Measurements from ENCODE around the gene GABRG3. TPM values are rescaled to one million over a fixed set of nuclear protein-coding genes. Genes with fewer than 3 reads are reported as not detected.

Gene GABRG3
- total RNA-seq, 1 experiment from 2014 or later = not detected

DNA sequence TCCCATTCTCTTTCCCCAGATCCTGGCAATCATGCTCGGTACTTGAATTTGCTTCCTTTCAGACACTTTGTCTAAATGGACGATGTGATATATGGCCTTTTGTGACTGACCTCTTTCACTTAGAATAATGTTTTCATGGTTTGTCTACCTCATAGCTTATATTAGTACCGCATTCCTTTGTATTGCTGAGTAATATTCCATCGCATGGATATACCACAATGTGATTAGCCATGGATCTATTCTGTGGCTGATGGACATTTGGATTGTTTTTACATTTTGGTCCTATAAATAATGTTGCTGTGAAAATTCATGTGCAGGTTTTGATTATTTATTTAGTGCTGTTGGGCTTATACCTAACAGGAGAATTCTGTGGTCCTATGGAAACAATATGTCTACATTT, 458.6 kb downstream of the GABRG3 start:
- Histone ChIP-seq H2AFZ (ENCODE audit: low read depth, low read length, poor library complexity, severe bottlenecking) (no peak overlapping the region), H3K9ac (ENCODE audit: low read length) (no peak overlapping the region), H3K27ac (ENCODE audit: low read depth, low read length) (no peak overlapping the region), H3K9me2 (ENCODE audit: insufficient read depth) (no peaks in the 10 kb centered on the region), H3K4me1 (ENCODE audit: control insufficient read depth in 1 of 2, insufficient read depth in 2 of 2, low read length in 2 of 2) (no peaks in the 10 kb centered on the region), H3K27me3 (ENCODE audit: insufficient read depth, low read length) (no peaks in the 10 kb centered on the region), H4K20me1 (ENCODE audit: insufficient read depth) (no peaks in the 10 kb centered on the region), H3K79me2 (ENCODE audit: insufficient read depth, low read length) (no peaks in the 10 kb centered on the region), H3K36me3 (ENCODE audit: control insufficient read depth in 1 of 2, insufficient read depth in 2 of 2, low read length in 2 of 2) (no peaks in the 10 kb centered on the region), H3K4me2 (ENCODE audit: low read length) (no peak overlapping the region), H3K9me3 (ENCODE audit: control insufficient read depth in 1 of 2, insufficient read depth in 1 of 2, low read depth in 1 of 2, low read length in 2 of 2) (peaks cover 14 to 30% of the 10 kb centered on the region in 2 experiments; a peak in 3 of 4 replicates), H3K4me3 (replicated peaks in 1 of 2; ENCODE audit: low read depth in 1 of 2, low read length in 2 of 2) (no peak overlapping the region)
- ATAC-seq (no peak), DNase-seq (ENCODE audit: low read depth, low spot score) (no peak)
- RAD21 ChIA-PET (ENCODE audit: low non-redundant PET in 1 of 2, low total read pairs in 2 of 2, uncharacterized antibody in 2 of 2, unreplicated experiment in 2 of 2) = no interaction called here
- TF ChIP-seq EZH2 (IDR thresholded peaks at IDR 0.05) = no peak
- no peak for TF ChIP-seq REST (IDR thresholded peaks at IDR 0.05; ENCODE audit: low read depth)
- no peak for TF ChIP-seq CEBPB (IDR thresholded peaks at IDR 0.05; ENCODE audit: low read depth)
- TF ChIP-seq EGR1 (IDR thresholded peaks at IDR 0.05; ENCODE audit: low read depth) = no peak
- no peak for TF ChIP-seq ZBTB33 (IDR thresholded peaks at IDR 0.05; ENCODE audit: extremely low read depth, insufficient replicate concordance, low read length)
- TF ChIP-seq RAD21 (IDR thresholded peaks at IDR 0.05; ENCODE audit: low read depth) = no peak
- no peak for TF ChIP-seq ATF3 (IDR thresholded peaks at IDR 0.05)
- TF ChIP-seq ZNF274 (IDR thresholded peaks at IDR 0.05; ENCODE audit: low read depth, low read length) = no peak
- TF ChIP-seq YY1 (IDR thresholded peaks at IDR 0.05; ENCODE audit: extremely low read depth, insufficient replicate concordance, low read depth, low read length) = no peak
- no peak for TF ChIP-seq CBX3 (IDR thresholded peaks at IDR 0.05; ENCODE audit: low read depth)
- TF ChIP-seq SRF (IDR thresholded peaks at IDR 0.05; ENCODE audit: low read depth) = no peak
- TF ChIP-seq TCF7L2 (IDR thresholded peaks at IDR 0.05; ENCODE audit: borderline replicate concordance, extremely low read depth, insufficient read depth, insufficient read length) = no peak
- TF ChIP-seq JUND (IDR thresholded peaks at IDR 0.05) = no peak
- no peak for TF ChIP-seq POLR2A (IDR thresholded peaks at IDR 0.05; ENCODE audit: borderline replicate concordance, extremely low read depth, insufficient read depth, insufficient read length)
- TF ChIP-seq ZFX (IDR thresholded peaks at IDR 0.05) = no peak
- TF ChIP-seq, protein P1, sequence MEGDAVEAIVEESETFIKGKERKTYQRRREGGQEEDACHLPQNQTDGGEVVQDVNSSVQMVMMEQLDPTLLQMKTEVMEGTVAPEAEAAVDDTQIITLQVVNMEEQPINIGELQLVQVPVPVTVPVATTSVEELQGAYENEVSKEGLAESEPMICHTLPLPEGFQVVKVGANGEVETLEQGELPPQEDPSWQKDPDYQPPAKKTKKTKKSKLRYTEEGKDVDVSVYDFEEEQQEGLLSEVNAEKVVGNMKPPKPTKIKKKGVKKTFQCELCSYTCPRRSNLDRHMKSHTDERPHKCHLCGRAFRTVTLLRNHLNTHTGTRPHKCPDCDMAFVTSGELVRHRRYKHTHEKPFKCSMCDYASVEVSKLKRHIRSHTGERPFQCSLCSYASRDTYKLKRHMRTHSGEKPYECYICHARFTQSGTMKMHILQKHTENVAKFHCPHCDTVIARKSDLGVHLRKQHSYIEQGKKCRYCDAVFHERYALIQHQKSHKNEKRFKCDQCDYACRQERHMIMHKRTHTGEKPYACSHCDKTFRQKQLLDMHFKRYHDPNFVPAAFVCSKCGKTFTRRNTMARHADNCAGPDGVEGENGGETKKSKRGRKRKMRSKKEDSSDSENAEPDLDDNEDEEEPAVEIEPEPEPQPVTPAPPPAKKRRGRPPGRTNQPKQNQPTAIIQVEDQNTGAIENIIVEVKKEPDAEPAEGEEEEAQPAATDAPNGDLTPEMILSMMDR (IDR thresholded peaks at IDR 0.05 in 2 of 3, conservative IDR thresholded peaks at IDR 0.05 in 1 of 3; ENCODE audit: borderline replicate concordance in 1 of 3, insufficient read depth in 1 of 3, low read depth in 2 of 3, low read length in 2 of 3) = no peak
- TF ChIP-seq FOSL1 (IDR thresholded peaks at IDR 0.05; ENCODE audit: low read depth) = no peak
- CTCF ChIA-PET = no interaction called here
- no TSS peak for BruUV-seq (replicated peaks)
- intact Hi-C loops (cut with micrococcal nuclease) = no loop called here
- POLR2A ChIA-PET = no interaction called here

Data from HCT116 (cell line).